ENCODE data around the gene PPP1R12B. TPM values are rescaled to one million over a fixed set of nuclear protein-coding genes. Genes with fewer than 3 reads are reported as not detected.
"Not testable (repeated sequence)": the region's sequence is repeated elsewhere in the genome, so short reads cannot be mapped to it uniquely, and the experiment has no call there.

The PPP1R12B gene
- total and polyA plus RNA-seq, 8 donors = 4.4 to 29.4 (median 13.7) TPM

GRCh38 chr1:202433155-202434043, 84.9 kb downstream of the PPP1R12B start:
- DNase-seq = no peak
- Histone ChIP-seq H3K27ac (no peak overlapping the region), H3K4me3 (no peak overlapping the region), H3K27me3 (no peaks in the 10 kb centered on the region), H3K36me3 (peaks cover 0 to 11% (median 0%) of the 10 kb centered on the region in 3 donors), H3K4me1 (peaks cover 0 to 10% (median 5%) of the 10 kb centered on the region in 3 donors), H3K9me3 (no peaks in the 10 kb centered on the region)
- 46 to 55% methylated on average over 3 of the region's 3 CpGs for WGBS, 2 donors
- TF ChIP-seq CTCF (IDR thresholded peaks at IDR 0.05) = no peak
- ATAC-seq = peak in 3 of 4 donors; percentile 32 to 70 (median 41)
- FAIRE-seq = no peak
- intact Hi-C loops (cut with DNase I) = no loop called here

DNA sequence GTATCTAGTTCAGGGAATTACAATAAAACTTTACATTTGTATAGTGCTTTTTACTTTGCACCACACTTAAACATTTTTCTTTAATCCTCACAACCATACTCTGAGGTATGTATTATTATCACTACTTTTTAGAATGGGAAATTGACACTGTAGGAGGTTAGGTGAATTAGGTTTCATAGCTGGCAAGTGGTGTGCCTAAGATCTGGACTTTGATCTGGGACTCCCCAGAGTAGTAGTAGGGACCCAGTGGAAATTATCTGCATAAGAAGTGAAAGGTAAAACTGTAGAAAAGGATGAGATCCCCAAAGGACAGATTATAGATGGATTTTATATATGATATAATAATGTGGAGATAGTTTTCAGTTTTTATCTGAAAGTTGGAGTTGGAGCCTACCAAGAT, 85.6 kb downstream of the PPP1R12B start:
- DNase-seq (no peak), ATAC-seq (peak in 2 of 4 donors; percentile 54 to 64), FAIRE-seq (no peak)
- Histone ChIP-seq H3K36me3 (peaks cover 0 to 11% (median 0%) of the 10 kb centered on the region in 3 donors), H3K4me1 (peaks cover 0 to 10% (median 5%) of the 10 kb centered on the region in 3 donors), H3K4me3 (no peak overlapping the region), H3K27me3 (no peaks in the 10 kb centered on the region), H3K27ac (no peak overlapping the region), H3K9me3 (no peaks in the 10 kb centered on the region)
- intact Hi-C loops (cut with DNase I) = no loop called here
- TF ChIP-seq CTCF (IDR thresholded peaks at IDR 0.05) = no peak

DNA sequence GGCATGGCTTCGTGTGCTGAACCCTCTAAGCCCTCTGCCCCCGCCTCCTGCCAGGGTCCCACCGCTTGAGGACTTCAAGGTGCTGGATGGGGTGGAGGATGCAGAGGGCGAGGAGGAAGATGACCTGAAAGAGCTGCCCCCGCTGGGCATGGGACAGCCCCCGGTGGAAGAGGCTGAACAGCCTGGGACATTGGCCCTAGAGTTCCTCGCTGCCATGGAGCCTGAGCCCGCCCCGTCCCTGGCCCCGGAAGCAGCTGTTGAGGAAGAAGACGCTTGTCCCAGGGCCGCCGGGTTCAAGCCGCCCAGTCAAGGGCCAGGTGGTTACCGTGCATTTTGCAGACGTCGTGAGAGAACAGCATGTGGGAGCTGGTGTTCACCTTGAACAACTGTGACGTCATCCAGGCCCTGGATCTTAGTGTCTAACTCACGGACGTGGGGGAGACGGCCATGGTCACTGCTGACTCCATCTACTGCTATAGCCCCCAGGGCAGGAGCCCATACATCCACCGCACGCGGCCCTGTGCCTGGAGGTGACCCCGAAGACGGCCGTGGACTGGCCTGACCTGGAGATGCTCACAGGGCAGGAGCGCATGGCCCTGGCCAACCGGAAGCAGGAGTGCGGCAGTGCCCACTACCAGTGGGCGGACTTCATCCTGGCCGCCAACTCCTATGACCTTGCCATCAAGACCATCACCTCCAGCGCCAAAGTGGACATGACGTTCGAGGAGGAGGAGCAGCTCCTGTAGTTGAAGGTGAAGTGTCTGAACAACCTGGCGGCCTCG, 90.1 kb downstream of the PPP1R12B start:
- Histone ChIP-seq H3K36me3 (peaks cover 0 to 6% (median 4%) of the 10 kb centered on the region in 3 donors), H3K27ac (no peak overlapping the region), H3K4me3 (no peak overlapping the region), H3K9me3 (no peaks in the 10 kb centered on the region), H3K4me1 (peaks cover 0 to 4% (median 0%) of the 10 kb centered on the region in 3 donors), H3K27me3 (no peaks in the 10 kb centered on the region)
- DNase-seq (peak in 1 of 6 donors; percentile 70), ATAC-seq (no peak), FAIRE-seq (no peak)
- no peak for TF ChIP-seq CTCF (IDR thresholded peaks at IDR 0.05)
- intact Hi-C loops (cut with DNase I) = no loop called here
- WGBS, 2 donors = 97 to 98% methylated on average over 37 of the region's 37 CpGs

GRCh38 chr1:202439308-202439707, 90.8 kb downstream of the PPP1R12B start:
- 96% methylated on average over 12 to 14 of the region's 14 CpGs for WGBS, 2 donors
- H3K27ac ChIP-seq = no peak overlapping the region
- intact Hi-C loops (cut with DNase I) = no loop called here
- DNase-seq (peak in 2 of 6 donors; percentile 29 to 36), ATAC-seq (no peak), FAIRE-seq (no peak)
- H3K4me3 ChIP-seq = no peak overlapping the region
- H3K9me3 ChIP-seq = no peaks in the 10 kb centered on the region
- no peak for TF ChIP-seq CTCF (IDR thresholded peaks at IDR 0.05)
- no peaks in the 10 kb centered on the region for H3K27me3 ChIP-seq
- no peaks in the 10 kb centered on the region for H3K4me1 ChIP-seq
- H3K36me3 ChIP-seq = peaks cover 0 to 6% (median 4%) of the 10 kb centered on the region in 3 donors

DNA sequence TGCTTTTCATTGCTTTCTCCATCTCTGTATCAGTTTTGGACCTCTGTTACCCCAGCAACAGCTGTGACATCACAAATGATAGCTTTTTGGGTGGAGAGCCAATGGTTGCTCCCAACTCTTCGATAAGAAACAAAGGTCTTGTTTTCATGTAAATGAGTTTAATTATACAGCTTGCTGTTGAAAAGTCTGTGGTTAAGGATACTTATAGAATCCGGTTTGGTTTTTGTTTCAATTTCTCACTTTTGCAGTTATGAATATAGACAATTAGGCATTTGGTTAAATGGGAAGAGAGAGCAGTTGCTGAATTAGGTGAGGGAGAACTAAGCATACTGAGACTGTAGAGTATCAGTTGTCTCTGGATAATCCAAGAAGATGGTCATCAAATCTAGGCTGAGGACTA, 99.6 kb downstream of the PPP1R12B start:
- FAIRE-seq; intact Hi-C loops (cut with DNase I): not testable (repeated sequence)
- 91 to 94% methylated on average over 2 of the region's 2 CpGs for WGBS, 2 donors

GRCh38 chr1:202451641-202452040, 103.1 kb downstream of the PPP1R12B start:
- H3K4me1 ChIP-seq; H3K9me3 ChIP-seq; H3K36me3 ChIP-seq; ATAC-seq; H3K27ac ChIP-seq; FAIRE-seq; H3K27me3 ChIP-seq; H3K4me3 ChIP-seq; intact Hi-C loops (cut with DNase I): not testable (repeated sequence)
- WGBS, 2 donors = 98% methylated on average over 17 to 24 of the region's 26 CpGs
- DNase-seq = peak in 1 of 6 donors; percentile 40

More for the DNA sequence above, 99.6 kb downstream of the PPP1R12B start:
- H3K27me3 ChIP-seq, H3K4me1 ChIP-seq, H3K36me3 ChIP-seq, H3K4me3 ChIP-seq, H3K27ac ChIP-seq, ATAC-seq, DNase-seq, H3K9me3 ChIP-seq: not testable (repeated sequence)
